GM18861 (cell line): ENCODE data around the gene AKT3.
A peak's percentile ranks its signal among the peaks of the same experiment; 100 is the strongest.
"Not testable (repeated sequence)": the region's sequence is repeated elsewhere in the genome, so short reads cannot be mapped to it uniquely, and the experiment has no call there.

ENCODE experiments used
- ATAC-seq: cut with Tn5 transposase; IDR thresholded peaks from one replicate; pipeline ENCODE4 v1.9.1; 2021; ENCODE audit not compliant: unreplicated experiment

Gene AKT3

DNA sequence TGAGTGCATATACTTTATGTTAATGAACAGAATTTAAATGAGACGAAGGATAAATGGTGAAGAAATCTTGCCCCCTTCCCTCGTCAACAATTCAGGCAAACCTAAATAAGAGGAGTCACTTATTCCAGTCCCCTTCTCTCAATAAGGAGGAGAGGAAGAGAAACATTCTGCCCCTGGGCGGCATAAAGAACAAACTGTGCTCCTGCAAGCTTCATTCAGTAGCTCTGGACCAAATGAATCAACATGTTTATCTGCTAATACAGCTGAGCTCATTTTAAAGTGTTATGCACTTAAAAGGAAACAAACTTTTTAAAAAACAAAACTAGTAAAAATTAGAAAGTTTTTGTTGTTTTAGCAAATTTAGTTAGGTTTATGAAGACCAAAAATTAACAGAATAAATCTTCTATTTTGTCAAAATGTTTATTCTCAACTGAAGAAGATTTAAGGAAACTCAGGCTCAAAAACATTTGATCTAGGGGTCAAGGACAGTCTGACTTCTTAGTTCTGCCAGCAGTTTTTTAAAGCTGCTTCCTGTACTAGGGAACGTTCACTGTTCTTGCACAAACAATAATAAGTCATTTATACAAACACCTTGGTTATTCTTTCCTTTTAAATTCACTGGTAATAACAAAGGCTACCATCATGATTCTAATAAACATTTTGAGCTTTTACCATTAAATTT is 58.3 kb downstream of the AKT3 start:
- no peak for ATAC-seq

DNA sequence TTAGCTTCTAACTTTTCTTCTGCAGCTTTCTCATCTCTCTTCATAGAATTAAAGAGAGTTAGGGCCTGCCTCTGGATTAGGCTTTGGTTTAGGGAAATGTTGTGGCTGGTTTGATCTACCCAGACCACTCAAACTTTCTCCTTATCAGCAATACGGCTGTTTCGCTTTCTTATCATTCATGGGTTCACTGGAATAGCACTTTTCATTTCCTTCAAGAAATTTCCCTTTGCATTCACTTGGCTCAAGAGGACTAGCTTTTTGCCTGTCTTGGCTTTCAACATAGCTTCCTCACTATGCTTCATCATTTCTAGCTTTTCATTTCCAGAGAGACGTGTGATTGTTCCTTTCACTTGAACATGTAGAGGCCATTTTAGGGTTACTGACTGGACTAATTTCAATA is 59.6 kb downstream of the AKT3 start:
- no peak for ATAC-seq

DNA sequence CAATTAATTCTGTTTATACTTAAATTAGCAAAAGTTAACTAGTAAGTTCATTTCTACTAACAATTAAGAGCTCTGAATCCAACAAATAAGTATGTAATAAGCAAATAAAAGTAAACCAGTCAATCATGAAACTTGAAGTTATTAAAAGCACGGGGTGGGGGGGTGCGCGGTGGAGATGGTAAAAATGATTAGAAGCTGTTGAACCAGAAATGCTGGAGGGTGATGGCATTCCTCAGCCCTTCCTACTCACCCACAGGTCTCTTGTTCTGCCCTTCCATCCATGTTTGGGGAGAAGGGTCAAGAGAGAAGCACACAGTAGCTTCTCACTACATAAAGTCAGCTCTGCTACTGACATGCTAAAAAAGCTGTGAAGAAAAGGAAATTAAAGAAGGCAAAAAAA is 63.5 kb downstream of the AKT3 start:
- ATAC-seq, result no peak

DNA sequence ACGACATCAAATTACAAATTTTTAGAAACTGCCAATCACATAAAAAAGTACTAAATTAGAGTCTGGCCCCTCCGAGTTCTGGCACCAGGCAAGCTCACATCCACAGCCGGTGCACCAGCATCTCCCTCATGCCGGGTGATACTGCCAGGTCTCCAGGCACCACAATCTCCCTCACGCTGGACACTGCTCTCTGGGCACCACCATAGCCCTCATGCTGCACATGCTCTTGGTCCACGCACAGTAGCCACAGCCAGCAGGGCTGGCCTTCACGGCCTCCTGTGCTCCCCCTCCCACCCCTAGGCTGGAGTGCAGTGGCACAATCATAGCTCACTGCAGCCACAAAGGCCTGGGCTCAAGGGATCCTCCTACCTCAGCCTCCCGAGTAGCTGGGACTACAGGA is 65.5 kb downstream of the AKT3 start:
- ATAC-seq, result no peak

DNA sequence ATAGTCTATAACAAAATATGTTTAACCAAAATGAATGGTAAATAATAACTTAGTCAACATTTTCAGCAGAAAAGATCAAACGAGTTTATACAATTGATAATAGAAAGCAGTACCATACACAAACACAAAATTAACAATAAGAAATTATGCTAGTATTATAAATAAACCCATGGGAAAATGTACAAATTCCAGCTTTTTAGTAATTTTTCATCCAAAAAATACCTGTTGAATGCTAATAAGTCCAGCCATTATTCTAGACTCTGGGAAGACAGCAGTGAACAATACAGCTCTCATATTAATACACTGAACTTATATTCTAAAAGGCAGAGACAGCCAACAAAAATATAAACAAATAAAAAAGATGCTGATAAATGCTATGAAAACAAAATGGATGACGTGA is 66.3 kb downstream of the AKT3 start:
- no peak for ATAC-seq

DNA sequence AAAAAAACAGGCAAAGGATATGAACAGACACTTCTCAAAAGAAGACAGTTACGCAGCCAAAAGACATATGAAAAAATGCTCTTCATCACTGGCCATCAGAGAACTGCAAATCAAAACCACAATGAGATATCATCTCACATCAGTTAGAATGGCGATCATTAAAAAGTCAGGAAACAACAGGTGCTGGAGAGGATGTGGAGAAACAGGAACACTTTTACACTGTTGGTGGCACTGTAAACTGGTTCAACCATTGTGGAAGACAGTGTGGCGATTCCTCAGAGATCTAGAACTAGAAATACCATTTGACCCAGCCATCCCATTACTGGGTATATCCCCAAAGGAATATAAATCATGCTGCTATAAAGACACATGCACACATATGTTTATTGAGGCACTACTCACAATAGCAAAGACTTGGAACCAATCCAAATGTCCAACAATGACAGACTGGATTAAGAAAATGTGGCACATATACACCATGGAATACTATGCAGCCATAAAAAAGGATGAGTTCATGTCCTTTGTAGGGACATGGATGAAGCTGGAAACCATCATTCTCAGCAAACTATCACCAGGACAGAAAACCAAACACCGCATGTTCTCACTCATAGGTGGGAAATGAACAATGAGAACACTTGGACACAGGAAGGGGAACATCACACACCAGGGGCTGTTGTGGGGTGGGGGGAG is 77.5 kb downstream of the AKT3 start:
- not testable (repeated sequence) for ATAC-seq

DNA sequence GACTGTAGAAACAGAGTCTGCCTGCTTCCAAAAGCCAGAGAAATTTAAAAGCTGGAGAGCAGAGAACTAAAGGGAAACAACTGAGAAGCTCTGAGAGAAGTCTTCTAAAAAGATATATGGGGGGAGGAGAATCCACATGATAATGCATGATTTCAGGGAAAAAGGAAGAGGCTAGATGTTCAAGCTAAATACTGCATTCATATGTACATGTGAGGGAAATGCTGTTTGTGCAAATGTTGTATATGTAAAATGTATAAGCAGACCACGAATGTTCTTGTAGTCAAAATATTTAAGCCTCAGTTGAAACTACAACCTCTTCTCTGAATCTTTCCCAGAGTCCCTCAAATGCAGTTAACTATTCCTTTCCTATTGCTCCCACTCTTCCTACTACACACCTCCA is 79.2 kb downstream of the AKT3 start:
- no peak for ATAC-seq

DNA sequence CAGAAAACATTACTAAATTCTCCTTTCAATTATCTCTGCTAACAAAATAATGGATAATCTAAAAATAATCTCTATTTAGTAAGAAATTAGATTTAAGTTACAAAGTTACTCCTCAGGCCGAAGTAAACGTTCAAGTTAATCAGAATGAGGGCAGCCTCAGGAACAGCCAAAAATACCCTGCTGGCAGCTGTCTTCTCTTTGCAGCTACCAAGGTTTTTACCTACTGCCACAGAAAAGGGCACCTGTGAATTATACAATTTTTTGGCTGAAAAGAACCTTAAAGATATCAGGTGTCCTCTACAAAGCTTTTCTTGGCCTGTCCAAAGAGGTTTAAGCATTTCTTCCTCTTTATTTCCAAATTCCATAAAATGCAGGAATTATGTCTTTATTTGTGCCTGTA is 84.4 kb downstream of the AKT3 start:
- no peak for ATAC-seq

DNA sequence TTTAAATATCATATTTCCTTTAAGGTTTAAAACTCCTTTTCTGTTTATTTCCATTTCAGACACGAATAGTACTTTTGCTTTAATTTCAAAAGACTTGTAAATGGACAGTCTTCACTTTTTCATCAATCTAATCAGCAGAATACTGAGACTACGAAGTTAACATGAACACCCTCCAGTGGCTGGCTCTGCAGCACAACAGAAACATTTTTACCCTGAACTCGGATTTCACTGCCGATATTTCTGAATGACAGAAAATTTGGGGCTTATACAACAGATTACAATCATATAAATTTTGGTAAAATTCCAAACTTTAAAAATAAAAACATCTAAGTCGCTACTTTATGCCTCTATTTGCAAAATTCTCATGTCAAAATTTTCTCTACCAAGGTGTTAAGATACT is 86.2 kb downstream of the AKT3 start:
- no peak for ATAC-seq

DNA sequence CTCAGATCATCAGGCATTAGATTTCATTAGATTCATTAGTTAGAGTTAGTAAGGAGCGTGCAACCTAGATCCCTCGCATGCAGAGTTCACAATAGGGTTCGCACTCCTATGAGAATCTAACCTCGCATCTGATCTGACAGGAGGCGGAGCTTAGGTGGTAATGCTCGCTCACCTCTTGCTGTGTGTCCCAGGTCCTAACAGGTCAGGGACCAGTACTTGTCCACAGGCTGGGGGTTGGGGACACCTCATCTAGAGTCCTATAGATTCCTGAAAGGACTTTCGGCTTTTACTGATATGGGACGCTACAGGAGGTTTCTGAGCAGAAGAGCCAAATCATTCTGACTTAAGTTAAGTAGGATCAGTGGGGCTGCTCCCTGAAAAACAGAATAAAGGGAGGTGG is 91.4 kb downstream of the AKT3 start:
- no peak for ATAC-seq

DNA sequence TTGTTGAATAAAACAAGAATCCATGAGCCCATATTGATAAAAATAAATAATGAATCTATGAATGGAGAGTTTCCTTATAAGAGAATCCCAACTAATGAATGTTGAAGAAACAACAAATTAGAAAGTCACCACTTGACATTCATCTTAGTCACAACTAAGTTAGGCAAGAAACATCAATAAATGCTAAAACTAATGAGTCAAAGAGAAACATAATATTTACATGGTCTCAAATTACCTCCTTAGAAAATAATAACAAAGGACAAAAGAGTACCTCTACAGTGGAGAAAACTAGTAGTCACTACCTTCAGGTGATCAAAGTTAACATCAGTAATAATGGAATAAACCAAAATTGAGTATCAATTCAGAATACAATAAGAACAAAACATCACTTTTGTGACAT is 93.5 kb downstream of the AKT3 start:
- ATAC-seq, result no peak

DNA sequence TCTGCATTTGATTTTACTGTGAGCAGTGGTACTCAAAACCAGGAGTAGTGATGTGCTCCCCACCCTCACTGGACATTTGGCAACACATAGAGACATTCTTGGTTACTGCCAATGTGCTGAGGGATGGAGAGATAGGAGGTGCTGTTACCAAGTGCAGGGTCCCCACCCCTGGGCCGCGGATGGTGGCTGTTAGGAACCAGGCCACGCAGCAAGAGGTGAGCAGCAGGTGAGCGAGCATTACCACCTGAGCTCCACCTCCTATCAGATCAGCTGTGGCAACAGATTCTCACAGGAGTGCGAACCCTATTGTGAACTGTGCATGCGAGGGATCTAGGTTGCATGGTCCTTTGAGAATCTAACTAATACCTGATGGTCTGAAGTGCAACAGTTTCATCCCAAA is 95.7 kb downstream of the AKT3 start:
- ATAC-seq, result no peak

DNA sequence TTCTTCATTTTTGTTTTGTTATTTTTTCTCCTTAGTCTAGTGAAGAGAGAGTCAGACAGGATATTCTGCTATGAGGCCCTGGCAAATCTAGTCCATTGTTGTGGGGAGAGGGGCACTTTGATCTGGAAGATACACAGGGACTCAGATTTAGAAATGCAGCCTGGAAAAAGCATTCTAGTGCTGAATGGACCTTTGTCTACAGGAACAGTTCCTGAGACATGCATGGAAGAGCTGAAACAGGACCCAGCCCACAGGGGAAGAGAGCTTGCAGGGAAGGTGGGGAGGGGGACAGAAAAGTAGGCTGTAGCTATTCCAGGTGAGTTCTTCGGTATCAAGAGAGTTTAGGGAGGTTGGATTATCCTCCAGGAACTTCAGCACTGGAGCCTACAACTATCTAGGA is 98.5 kb downstream of the AKT3 start:
- ATAC-seq, result no peak

DNA sequence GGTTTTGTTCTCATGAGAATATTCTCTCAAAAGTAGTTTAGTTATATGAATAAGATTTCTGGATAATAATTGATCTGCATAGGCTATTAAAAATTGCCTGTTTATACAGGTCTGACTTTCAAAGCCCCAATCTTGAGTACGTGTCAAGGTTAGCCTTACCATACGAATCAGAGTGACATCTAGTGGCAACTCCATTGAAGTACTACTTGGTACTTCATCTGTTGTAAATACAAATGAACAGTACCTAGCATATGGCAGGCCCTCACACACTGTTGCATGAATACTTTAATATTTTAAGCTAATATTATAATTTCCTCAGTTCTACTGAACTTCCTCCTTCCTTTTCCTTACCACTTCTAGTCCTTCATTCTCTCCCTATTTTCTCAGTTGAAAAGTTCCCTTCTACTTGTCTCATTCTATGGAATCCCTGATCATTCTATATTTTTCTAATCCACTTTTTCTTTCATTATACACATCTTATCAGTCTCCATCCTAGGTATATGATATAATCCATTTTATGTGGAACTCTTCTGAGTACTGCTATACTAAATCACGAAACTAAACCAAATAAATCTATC is 101.2 kb downstream of the AKT3 start:
- peak; percentile 99 for ATAC-seq

DNA sequence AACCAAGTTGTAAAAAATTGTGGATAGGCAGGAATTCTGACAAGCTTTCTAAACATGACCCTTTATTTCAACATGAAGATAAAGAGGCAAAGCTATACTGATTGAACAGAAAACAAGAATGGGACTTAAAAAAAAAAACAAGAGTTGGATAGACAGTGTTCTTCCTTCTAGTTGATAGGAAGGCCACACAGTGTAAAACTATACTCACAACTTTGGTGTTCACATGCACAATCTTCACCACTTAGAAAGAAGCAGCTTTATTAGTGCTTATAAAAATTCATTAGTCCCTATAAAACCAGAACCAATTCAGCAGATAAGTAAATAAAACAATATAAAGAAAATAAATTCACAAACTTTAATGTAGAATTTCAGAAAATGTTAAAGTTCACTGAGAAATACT is 101.8 kb downstream of the AKT3 start:
- no peak for ATAC-seq

DNA sequence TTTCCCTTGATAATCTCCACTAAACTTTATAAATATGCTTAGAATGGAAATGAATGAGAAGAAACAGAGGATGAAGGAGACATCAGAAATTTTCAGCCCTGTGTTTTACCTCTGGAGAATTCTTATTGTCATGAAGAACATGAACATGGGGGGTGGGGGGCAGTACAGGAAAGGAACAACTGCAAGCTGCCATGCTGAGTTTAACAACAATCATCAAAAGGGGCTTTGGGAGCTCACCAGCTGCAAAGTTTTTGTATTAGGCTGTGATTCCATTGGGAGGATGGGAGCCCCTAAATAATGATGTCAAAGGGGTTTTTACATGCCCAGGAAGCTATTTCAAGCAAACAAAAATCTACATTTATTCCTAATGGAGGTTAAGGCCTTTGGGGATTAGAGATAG is 103.3 kb downstream of the AKT3 start:
- ATAC-seq, result no peak

DNA sequence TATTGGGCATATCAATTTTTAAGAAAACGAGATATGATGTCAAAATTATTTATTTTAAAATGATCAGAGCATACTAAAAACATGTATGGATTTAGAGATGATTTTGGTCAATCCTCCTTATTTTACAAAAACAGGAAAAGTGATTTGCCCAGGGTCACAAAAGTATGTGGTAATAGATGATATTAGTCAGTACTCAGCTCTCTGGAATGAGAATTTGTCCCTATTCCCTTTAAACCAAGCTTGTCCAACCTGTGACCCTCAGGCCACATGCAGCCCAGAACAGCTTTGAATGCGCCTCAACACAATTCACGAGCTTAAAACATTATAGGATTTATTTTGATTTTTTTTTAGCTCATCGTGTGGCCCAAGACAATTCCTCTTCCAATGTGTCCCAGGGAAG is 104.7 kb downstream of the AKT3 start:
- no peak for ATAC-seq

DNA sequence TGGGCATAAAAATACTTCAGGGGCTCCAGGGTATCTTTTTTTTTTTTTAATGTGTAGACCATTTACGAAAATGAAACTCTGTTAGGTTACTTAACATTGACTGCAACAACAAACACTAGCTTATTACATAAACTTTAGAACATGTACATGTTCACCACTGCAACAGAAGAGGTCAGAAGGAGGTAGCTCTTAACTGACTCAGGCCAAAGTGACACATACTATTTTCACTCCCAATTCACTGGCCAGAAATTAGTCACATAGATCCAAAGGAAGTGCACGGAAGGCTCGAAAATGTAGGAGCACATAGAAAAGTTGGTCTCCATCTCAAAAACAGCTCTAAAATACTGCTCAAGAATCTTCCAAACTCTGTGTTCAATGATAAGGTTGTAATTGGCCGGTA is 107.2 kb downstream of the AKT3 start:
- ATAC-seq, result no peak

DNA sequence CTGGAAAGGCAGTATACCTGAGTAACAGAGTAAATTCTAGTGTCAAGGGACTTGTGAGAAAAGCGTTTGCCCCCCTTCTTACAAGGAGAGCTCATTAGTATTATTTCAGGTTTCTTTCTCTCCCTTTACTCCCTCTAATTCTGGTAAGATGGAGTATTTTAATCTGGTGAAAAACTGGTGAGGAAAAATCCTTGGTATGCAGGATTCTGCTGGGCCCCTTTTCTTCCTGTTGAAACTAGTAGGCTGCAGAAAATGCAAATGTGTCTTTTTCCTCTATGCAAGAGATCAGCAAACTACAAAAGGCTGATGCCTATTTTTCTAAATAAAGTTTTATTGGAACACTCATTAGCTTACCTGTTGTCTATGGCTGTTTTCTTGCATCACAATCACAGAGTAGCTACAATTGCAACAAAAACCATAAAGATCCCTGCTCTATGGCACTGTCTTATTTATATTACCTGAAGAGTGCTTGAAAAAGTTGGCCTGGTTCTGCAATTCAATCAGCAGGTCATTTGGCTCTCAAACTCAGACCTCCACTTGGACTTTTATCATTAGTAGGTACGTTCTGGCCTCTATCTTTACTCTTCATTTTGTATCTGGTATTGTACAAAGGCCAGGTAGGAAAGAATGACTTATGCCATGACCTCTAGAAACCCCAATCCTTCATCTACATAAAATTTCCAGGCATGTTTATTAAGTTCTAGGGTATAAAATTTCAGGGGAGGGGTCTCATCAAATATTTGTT is 109.6 kb downstream of the AKT3 start:
- ATAC-seq, result no peak

DNA sequence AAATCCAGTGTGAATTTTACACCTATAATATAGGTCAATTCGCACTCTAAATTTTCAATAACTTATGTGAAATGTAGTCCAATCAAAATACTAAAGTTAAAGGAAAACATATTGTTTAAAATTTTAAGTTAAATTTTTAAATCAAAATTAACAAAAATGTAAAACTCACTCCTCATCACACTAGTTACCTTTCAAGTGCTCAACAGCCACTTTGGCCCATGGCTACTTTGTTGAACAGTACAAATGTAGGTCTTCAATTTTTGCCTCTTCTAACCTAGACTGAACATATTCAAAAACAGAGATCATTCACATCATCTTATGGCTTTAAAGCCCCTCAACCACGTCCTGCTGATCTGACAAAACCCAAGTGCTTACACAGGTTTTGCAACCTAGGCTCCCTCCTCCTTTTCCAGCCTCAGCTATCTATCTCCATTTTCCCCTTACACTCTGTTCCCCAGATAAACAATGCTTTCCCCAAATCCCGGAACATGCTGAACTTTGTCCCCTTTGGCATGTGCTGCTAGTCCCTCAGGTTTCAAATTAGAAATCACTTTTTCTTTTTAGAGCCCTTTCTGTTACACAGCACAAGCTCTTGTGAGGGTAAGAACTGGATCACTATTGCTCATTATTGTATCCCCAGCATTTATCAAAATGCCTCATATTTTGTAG is 110.6 kb downstream of the AKT3 start:
- no peak for ATAC-seq

DNA sequence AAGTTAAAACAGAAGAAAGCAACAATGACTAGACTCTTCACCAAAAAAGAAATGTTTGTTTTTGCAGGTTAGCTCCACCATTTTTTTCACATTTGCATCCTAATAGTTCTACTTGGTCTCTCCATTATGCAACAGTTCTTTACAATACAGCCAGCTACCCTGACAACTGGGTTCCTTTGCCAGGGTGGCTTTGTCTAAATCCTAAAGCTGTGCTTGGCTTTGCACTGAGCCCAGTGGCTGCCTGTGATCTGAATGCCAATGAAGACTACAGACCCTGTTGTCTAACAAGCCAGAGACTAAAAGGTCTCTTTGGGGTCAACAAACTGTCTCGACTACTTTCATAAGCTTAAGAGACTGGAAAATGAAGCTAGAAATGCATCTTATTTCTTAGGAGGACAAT is 112.0 kb downstream of the AKT3 start:
- ATAC-seq, result no peak
